GM18861 (cell line): ENCODE data around the gene MUC21.

Source experiments
- ATAC-seq: cut with Tn5 transposase; IDR thresholded peaks from one replicate; pipeline ENCODE4 v1.9.1; 2021; ENCODE audit not compliant: unreplicated experiment

Gene MUC21

DNA sequence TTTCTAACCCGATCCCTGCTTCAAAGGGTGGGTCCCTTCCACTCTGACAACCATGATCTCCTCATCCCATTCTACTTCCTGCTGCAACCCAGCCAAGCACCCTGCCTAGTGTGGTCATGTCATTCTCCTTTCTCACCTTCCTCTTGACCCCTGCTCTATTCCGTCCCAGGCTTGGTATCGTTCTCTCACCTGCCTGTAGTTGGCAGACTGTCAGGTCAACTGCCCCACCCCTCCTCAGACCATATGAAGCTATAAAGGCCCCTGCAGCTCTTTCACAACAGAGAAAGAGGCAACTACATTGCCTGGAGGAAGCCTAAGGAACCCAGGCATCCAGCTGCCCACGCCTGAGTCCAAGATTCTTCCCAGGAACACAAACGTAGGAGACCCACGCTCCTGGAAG is at the start of gene MUC21:
TSS of gene MUC21 (plus strand) at position 280 of the 400 bp plus-strand sequence. CDS start 241 bp downstream, outside the sequence.
- no peak for ATAC-seq

DNA sequence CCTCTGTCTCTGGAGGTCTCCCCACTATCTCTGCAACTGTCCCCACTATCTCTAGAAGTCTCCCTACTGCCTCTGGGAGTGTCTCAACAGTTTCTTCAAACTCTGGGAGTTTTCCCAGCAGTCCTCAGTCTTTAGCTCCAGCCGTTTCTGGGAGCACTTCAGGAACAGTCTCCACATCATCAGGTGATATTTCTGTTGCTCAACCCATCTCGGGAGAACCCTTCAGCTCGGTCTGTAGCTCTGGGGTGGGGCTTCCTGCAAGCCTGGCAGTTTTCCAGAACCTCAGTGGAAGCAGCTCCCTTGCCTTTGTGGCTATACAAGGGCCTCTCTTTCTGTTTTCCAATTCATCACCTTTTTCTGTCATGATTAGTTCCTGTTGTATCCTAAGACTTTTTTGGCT is 48.5 kb upstream of the MUC21 start:
- no peak for ATAC-seq

DNA sequence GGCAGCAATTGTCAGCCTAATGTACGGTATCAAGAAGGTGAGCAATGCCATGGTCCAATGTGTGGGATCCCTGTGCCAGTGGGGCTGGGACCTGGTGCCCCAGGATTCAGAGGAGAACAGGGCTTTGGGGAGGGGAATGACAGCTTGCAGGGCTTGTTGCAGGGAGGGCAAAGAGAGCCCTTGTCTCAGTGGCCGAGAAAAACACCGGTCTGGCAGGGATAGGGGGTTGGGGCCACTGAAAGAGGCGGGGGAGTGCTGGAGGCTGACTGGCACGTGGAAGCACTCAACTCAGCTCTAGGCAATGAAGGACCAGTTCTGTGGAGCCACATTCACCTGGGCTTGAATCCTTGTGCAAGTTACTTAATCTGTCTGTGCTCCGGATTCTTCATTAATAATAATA is 46.3 kb upstream of the MUC21 start:
- ATAC-seq, result no peak

DNA sequence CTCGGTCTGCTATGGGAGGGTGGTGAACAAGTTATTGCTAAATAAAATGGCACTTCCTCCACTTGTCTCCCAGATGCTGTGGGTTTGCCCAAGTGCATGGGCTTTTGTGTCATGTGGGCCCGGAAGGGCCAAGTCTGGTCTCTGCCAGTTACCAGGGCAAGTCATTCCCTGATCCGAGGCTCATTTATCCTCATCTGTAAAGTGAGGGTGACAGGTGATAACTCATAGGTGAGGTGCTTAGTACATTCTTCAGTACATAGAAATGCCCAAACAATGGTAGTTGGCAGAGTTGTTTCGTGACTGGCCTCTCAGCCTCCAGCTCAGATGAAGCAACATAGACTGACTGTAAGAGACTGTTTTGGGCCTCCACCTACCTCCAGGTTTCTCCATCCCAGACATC is 44.8 kb upstream of the MUC21 start:
- ATAC-seq, result no peak

DNA sequence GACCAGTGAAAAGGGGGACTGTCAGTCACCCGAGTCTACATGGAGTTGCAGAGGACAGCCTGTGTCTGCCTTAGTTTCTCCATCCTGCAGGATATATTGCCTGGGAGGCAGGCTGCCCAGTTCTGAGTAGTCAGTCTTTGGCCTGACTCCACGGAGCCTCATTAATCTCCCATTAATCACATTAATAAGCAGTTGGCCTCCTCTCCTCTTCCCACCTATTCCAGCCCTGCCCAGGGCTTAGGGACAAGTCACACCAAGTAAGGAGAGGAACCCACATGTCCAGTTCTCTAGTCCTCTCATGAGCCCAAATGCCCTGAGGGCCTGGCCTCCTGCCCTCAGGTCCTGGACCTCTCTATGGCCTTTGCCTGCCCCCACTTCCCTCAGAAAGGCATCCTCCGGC is 44.0 kb upstream of the MUC21 start:
- no peak for ATAC-seq

DNA sequence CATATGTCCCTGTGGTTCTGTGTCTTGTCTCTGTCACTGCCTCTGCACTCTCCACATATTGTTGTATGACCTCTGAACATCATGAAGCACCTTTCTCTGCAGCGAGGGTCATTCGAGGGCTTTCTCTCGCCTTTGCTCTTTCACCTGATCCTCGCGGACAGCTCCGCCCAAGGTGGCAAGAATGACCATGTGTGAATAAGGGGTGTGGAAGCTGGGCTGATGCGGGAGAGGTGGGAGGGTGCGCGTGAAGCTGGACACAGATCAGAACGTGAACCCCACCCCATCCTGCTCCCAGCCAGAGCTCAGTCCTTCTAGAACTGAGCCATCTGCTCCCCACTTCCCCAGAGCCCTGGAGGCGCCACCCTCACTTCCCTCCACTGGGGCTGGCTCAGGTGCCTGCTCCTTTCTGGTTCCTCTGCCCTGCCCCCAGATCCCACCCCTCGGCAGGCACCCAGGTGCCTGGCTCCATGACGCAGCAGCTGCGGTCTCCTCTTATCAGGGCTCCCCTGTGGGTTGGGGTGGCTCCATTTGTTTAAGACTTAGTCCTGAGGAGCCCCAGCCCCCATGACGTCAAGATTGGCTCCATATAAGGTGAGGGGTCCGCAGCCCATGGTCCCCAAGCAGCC is 43.0 kb upstream of the MUC21 start, which contains the start of gene MUCL3:
TSS of gene MUCL3 (plus strand) at position 613 of the 626 bp plus-strand sequence. CDS start 27 bp downstream, outside the sequence.
- no peak for ATAC-seq

DNA sequence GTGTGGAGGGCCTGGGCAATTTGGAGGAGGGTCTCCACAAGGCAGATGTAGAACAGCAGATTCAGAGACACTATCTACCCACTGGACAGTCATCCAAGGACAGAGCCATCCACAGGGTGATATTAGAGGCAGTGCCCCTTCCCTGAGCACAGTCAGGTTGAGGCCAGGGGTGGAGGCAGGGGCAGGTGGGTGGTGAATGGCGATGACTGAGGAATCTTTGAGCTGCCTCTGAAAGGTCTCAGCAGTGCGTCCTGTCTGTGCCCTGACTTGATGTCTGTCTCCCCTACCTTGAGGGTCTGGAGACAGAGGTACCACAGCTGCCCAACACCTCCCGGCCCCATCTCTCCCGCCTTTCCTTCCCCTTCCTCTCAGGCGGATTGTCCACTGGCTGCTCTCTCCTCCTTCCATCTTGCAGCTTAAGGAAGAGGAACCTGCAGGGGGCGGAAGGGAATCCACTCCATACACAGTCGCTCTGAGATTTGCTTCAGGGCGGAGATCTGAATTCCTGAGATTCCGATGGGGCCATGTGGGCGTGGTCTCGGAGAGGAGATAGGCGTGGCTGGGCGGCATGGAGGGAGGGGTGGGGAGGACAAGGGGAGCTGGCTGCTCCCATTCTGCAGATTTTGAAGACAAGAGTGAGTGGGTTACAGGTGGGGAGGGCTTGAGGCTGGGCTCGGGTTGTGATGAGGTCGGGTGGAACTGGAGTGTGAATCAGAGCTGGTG is 41.0 kb upstream of the MUC21 start:
- no peak for ATAC-seq

DNA sequence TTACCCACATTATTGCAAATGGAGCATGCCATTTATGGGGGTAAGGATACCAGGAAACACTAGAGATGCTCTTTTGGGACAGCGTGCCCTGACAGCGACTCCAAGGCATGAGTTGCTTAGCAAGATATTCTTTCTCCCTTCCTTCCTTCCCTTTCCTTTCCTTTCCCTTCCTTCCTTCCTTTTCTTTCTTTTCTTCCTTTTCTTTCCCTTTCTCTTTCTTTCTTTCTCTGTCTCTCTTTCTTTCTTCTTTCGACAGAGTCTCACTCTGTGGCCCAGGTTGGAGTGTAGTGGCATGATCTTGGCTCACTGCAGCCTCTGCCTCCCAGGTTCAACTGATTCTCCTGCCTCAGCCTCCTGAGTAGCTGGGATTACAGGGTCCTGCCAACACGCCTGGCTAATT is 39.5 kb upstream of the MUC21 start:
- no peak for ATAC-seq

DNA sequence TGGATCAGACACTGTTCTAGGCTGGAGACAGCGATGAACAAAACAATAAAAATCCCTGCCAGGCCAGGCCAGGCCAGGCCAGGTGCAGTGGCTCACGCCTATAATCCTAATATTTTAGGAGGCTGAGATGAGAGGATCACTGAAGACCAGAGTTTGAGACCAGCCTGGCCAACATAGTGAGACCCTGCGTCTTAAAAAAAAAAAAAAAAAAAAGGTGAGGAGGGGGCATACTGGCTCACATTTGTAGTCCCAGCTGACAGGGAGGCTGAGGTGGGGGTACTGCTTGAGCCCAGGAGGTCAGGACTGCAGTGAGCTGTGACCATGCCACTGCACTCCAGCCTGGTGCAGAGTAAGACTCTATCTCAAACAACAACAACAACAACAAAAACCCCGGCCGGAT is 38.2 kb upstream of the MUC21 start:
- ATAC-seq, result no peak

DNA sequence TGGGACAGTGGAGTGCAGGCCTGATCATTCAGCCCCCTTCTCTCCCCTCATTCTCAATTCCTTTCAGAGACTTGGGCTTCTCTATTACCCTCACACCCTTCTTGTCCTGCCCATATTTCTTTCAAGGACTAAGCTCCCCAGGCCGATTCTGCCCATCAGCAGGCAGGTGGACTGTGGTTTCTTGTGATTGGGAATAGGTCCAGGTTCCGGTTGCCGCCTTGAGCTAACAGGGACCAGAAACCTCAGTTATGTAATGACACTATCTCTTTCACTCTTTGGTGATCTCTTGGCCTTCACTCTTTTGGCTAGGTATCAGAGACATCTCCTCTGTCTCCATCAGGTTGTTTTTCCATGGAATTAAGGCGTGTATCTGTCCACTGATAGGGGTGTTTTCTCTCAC is 36.3 kb upstream of the MUC21 start:
- no peak for ATAC-seq

DNA sequence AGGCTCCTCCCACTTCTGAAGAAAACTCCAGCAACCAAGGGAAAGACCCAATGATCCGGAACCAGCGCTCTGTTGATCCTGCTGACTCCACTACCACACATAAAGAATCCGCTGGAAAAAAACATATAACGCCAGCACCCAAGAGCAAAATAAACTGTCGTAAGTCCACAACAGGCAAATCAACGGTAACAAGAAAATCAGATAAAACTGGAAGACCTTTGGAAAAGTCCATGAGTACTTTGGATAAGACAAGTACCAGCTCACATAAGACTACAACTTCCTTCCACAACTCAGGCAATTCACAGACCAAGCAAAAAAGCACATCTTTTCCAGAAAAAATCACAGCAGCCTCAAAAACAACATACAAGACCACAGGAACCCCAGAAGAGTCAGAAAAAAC is 34.7 kb upstream of the MUC21 start:
- ATAC-seq, result no peak

DNA sequence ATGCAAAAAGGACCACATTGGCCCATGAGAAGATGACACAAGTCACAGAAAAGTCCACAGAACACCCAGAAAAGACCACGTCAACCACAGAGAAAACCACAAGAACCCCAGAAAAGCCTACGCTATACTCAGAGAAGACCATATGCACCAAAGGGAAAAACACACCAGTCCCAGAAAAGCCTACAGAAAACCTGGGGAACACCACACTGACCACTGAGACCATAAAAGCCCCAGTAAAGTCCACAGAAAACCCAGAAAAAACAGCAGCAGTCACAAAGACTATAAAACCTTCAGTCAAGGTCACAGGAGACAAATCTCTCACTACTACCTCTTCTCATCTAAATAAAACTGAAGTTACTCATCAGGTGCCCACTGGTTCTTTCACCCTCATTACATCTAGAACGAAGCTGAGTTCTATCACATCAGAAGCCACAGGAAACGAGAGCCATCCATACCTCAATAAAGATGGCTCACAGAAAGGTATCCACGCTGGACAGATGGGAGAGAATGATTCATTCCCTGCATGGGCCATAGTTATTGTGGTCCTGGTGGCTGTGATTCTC is 31.5 kb upstream of the MUC21 start:
- ATAC-seq, result no peak

DNA sequence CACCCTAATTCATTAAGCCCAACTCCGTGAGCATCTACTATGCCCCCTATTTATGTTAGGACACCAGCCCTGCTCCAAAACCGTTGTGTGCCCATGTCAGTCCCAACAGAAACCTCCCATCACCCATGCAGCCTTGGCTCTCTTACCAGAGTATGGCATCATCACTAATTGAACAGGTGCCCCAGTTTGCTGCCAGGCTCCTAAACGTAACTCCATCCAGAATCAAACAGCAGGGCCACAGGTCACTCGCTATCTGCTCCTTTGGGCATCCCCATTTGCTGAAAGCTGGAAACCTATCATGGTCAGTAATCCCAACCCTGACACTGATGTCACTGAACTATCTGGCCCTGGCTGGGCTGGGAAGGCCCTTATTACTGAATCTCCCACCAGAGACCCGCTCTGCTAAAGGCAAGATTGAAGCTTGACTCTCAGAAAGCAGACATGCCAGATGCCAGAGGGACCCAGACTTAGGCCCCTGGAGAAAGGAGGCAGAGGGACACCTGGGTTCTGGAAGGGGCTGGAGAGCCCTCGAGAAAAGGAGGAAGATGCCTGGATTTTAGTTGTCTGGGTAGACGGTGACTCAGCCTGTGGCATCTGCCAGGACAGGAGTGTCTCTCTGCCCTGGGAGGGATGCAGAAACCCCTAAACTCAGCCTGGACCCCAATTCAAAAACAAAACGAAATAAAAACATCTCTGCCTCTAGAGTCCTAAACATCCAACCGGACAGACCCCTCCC is 28.7 kb upstream of the MUC21 start:
- ATAC-seq, result no peak

DNA sequence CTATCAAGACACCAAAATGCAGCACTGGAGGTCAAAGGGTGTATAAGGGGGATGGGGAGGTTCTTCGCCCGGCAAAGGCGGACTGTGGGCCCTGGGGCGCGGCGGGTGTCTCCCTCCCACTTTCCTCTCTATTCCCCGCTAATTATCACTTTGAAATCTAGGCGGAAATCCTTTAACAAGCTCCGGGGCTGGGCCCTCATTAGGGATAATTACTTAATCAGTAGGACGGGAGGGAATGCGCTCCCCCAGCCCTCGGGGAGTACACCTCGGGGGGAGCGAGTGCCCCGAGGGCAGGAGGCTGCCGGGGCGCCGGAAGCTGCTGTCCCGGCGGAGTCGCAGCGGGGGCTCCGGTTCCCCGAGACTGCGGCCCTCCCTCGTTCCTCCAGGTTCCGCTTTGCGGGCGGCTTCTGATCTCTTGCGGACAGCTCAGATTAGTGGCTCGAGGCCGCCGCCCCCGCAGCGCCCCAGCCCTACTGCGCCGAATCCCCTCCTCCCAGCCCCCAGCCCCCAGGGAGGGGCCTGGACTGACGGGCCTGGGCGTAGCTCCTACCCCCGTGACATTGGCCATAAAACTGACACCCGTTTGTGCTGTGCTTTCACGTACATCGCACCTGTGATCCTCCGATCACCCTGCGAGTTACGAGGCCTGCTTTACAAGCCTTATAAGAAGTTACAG is 28.0 kb upstream of the MUC21 start:
- ATAC-seq, result no peak

DNA sequence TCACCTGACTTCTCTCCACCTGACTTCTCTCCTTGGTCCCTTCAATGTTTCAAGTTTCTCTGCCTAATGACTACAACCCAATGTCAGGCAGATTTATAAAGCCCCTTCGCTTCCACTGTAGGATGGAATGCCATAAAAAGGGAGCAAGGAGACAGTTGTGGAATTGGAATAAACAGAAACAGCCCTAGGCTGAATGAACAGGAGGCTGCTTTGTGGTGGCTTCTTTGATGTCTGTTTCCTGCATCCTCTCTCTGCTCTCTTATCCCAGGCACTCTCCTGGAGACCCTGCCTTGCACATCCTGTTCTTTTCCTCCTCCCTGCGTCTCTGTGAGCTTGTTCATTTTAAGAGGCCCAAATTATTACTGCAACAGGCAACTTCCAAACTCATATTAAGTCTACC is 25.8 kb upstream of the MUC21 start:
- no peak for ATAC-seq

DNA sequence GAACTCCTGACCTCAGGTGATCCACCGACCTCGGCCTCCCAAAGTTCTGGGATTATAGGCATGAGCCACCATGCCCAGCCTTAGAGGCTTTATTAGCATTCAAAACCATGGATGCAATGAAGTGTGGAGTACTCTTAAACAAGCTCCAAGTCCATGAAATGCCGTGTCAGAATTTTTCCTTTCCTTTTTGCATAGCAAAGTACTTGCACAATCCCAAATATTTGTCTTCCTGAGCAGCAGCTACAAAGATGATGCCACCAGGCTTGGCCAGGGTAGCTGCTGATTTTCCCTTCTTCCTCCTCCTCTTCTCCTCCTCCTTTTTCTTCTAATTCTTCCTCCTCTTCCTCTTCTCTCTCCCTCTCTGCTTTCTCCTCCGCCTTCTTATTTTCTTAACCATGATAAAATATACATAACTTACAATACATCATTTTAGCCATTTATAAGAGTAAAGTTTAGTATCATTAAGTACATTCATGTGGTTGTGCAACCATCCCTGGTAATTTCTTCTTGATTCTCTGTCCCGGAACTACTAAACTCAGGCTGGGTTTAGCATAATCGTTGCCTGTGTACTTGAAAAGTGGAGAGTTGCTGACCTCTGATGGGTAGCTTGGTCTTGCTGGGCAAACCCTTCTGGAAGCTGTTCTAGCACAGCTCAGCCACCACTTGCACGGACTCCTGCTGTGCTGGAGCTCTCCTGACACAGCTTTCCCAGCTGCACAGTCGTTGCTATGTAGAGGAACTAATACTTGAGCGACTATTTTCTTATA is 22.4 kb upstream of the MUC21 start:
- ATAC-seq, result no peak

DNA sequence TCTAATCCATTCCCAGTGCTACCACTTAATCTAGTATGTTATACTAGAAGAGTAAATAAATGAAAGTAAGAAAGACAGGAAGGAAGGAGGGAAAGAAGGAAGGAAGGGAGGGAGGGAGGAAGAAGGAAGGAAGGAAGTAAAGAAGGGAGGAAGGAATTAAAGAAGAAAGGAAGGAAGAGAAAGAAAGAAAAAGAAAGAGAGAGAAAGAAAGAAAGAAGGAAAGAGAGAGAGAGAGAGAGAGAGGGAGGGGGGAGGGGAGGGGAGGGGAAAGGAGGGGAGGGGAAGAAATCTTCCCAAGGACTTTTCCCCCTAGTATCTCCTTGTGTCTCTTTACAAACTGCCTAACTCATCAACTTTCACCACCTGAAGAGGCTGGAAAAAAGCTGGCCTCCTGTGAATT is 20.8 kb upstream of the MUC21 start:
- ATAC-seq, result no peak

DNA sequence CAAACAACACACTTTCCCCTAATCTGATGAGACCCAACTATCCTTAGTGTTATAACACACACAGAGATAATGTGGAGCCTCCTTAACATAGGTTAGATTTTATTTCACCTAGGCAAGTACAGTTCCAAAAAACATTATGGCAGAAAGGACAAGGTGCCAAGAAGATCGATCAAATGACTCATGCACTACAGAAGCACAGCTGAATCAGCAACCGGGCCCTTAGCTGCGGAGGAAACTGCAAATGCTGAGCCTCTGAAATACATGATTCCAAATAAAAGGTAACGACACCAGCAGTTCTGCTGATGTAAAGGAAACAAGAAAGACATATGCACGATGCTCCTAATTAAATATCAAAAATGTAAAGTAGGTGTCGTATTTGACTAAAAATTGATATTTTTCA is 19.9 kb upstream of the MUC21 start:
- ATAC-seq, result no peak

DNA sequence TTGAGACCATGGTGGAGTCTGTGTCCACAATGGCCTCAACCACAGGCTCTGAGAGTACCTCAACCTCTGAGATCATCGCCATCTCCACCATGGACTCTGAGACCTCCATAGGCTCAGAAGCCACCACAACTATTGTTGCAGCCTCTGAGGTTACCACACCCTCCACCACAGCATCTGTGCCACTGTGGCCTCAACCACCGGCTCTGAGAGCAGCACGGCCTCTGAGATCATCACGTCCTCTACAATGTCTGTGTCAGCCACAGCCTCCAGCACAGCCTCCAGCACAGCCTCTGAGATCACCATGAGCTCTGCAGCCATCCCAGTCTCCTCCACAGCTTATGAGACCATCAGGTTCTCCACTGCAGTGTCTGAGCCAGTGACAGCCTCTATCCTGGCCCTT is 19.4 kb upstream of the MUC21 start:
- ATAC-seq, result no peak

DNA sequence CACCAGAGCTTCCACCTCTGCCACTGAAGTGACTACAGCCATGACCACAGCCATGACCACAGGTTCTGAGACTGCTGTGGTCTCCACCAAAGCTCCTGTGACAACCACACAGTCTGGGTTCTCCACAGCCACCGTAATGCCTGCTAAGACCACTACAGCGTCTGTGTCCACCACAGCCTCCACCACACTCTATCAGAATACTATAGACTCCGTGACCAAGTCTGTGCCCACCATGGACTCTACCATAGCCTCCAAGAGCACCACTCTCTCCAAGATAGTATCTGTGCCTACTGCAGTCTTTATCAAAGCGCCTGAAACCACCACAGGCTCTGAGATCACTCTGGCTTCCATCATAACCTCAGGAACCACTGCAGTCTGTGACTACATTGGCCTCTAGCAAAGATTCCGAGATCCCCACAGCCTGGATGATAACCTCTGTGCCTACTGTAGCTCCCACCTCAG is 18.3 kb upstream of the MUC21 start:
- no peak for ATAC-seq
